ENCODE measurements around the gene PEPD. TPM values are rescaled to one million over a fixed set of nuclear protein-coding genes. Genes with fewer than 3 reads are reported as not detected.
"Not testable (repeated sequence)": the region's sequence is repeated elsewhere in the genome, so short reads cannot be mapped to it uniquely, and the experiment has no call there.

Gene PEPD
- total RNA-seq, 1 donor from 2014 or later, result 49.7 TPM

DNA sequence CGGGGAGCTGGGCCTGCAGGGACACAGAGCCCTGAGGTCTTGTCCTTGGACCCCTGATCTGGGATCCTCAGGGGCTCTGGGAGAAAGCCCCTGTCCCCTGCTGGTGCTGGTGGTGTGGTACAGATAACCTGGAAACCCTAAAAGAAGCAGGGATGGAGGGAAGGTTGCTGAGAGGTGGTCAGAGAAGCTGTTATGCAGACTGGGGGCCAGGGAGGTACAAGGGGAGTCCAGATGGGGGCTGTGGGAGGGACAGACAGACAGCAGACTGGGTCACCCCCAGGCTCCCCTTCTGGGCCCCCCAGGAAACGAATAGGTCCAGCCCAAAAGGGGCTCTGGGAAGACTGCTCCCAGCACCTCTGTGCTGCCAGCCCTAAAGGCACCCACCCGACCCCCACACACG, 34.7 kb upstream of the PEPD start:
- no peak overlapping the region for H3K4me3 Mint-ChIP-seq
- H3K4me1 Mint-ChIP-seq, result peaks cover 7% of the 10 kb centered on the region
- H3K27ac Mint-ChIP-seq, result no peak overlapping the region
- peaks cover 30% of the 10 kb centered on the region for H3K27me3 Mint-ChIP-seq (ENCODE audit: low read depth)
- no peaks in the 10 kb centered on the region for H3K9me3 Mint-ChIP-seq
- TF ChIP-seq, protein P1, sequence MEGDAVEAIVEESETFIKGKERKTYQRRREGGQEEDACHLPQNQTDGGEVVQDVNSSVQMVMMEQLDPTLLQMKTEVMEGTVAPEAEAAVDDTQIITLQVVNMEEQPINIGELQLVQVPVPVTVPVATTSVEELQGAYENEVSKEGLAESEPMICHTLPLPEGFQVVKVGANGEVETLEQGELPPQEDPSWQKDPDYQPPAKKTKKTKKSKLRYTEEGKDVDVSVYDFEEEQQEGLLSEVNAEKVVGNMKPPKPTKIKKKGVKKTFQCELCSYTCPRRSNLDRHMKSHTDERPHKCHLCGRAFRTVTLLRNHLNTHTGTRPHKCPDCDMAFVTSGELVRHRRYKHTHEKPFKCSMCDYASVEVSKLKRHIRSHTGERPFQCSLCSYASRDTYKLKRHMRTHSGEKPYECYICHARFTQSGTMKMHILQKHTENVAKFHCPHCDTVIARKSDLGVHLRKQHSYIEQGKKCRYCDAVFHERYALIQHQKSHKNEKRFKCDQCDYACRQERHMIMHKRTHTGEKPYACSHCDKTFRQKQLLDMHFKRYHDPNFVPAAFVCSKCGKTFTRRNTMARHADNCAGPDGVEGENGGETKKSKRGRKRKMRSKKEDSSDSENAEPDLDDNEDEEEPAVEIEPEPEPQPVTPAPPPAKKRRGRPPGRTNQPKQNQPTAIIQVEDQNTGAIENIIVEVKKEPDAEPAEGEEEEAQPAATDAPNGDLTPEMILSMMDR (IDR thresholded peaks at IDR 0.05; ENCODE audit: unreplicated experiment), result no peak
- H3K36me3 Mint-ChIP-seq, result no peaks in the 10 kb centered on the region
- DNase-seq (ENCODE audit: low spot score in 2 of 2, unreplicated experiment in 2 of 2), result no peak

DNA sequence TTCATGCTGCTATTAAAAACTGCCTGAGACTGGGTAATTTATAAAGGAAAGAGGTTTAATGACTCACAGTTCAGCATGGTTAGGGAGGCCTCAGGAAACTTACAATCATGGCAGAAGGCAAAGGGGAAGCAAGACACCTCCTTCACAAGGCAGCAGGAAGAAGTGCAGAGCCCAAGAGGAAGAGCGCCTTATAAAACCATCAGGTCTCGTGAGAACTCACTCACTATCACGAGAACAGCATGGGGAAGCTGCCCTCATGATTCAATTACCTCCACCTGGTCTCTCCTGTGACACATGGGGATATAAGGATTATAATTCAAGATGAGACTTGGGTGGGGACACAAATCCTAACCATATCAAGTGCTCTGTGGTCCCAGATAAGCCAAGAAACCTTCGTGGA, 34.1 kb upstream of the PEPD start:
- not testable (repeated sequence) for H3K9me3 Mint-ChIP-seq; H3K27ac Mint-ChIP-seq; H3K4me1 Mint-ChIP-seq; H3K36me3 Mint-ChIP-seq; DNase-seq (ENCODE audit: low spot score in 2 of 2, unreplicated experiment in 2 of 2); H3K4me3 Mint-ChIP-seq
- H3K27me3 Mint-ChIP-seq (ENCODE audit: low read depth), result peaks cover 30% of the 10 kb centered on the region

DNA sequence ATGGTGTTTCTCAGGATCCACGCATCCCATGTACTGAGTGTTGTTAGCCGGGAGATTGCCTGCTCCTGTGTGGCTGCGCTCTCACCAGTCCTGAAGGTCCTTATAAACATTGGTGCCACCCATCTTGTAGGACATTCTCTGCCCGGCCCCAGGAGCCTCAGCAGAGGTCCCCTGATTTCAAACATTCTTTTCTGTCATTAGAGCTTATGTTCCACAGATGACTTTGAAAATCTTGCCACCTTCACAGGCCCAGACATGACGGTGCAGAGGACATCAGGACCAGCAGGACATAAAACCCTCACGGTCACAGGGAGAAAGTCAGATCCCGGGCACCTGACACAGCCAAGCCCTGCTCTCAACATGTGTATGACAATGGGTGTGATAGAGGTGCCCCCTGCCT, 33.2 kb upstream of the PEPD start:
- H3K27me3 Mint-ChIP-seq (ENCODE audit: low read depth), result peaks cover 30% of the 10 kb centered on the region
- TF ChIP-seq, protein P1 (IDR thresholded peaks at IDR 0.05; ENCODE audit: unreplicated experiment), result no peak
- H3K4me3 Mint-ChIP-seq, result no peak overlapping the region
- no peak overlapping the region for H3K27ac Mint-ChIP-seq
- no peaks in the 10 kb centered on the region for H3K36me3 Mint-ChIP-seq
- no peaks in the 10 kb centered on the region for H3K9me3 Mint-ChIP-seq
- no peak for DNase-seq (ENCODE audit: low spot score in 2 of 2, unreplicated experiment in 2 of 2)
- H3K4me1 Mint-ChIP-seq, result peaks cover 9% of the 10 kb centered on the region

DNA sequence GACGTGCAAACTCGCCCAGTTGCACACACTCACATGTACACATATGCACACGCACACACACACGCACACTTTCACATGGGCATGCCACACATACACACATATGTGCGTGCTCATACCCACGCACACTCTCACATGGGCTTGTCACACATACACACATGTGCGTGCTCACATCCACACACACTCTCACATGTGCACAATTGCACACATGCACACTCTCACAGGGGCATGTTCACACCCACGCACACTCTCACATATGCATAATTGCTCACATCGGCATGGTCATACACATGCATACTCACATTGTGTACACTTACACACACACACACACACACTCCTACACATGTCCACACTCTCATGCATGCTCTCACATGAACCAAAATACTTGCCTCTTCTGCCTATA, 32.8 kb upstream of the PEPD start:
- DNase-seq (ENCODE audit: low spot score in 2 of 2, unreplicated experiment in 2 of 2), result no peak
- Mint-ChIP-seq H3K36me3 (no peaks in the 10 kb centered on the region), H3K27ac (no peak overlapping the region), H3K27me3 (ENCODE audit: low read depth) (peaks cover 30% of the 10 kb centered on the region), H3K4me1 (peaks cover 9% of the 10 kb centered on the region), H3K4me3 (no peak overlapping the region), H3K9me3 (no peaks in the 10 kb centered on the region)
- TF ChIP-seq, protein P1 (IDR thresholded peaks at IDR 0.05; ENCODE audit: unreplicated experiment), result no peak

- H3K4me1 Mint-ChIP-seq, result peaks cover 5% of the 10 kb centered on the region
- no peaks in the 10 kb centered on the region for H3K9me3 Mint-ChIP-seq
- no peaks in the 10 kb centered on the region for H3K36me3 Mint-ChIP-seq
- no peak overlapping the region for H3K4me3 Mint-ChIP-seq
- H3K27ac Mint-ChIP-seq, result no peak overlapping the region
- peaks cover 26% of the 10 kb centered on the region for H3K27me3 Mint-ChIP-seq (ENCODE audit: low read depth)
- TF ChIP-seq, protein P1 (IDR thresholded peaks at IDR 0.05; ENCODE audit: unreplicated experiment), result no peak
- DNase-seq (ENCODE audit: low spot score in 2 of 2, unreplicated experiment in 2 of 2), result no peak
These were observed 32.1 kb upstream of the PEPD start for GRCh38 chr19:33553530-33554310.

DNA sequence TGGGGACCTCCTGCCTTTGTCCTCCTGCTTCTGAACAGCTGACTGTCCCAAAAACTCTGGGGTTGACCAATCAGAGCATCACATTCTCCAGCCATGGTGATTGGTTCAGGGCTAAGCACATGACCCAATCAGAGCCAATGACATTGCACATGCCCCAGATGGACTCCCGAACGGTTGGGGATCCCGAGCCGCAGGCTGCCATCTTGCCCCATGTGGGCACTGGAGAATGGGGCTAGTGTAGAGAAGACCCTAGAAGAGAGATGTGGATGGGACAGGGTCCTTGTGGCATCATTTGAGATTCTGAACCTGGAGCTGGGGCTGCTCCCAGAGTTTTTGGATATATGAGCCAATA, 31.3 kb upstream of the PEPD start:
- no peaks in the 10 kb centered on the region for H3K9me3 Mint-ChIP-seq
- H3K36me3 Mint-ChIP-seq, result no peaks in the 10 kb centered on the region
- H3K4me1 Mint-ChIP-seq, result peaks cover 5% of the 10 kb centered on the region
- no peak overlapping the region for H3K4me3 Mint-ChIP-seq
- no peak overlapping the region for H3K27ac Mint-ChIP-seq
- peaks cover 19% of the 10 kb centered on the region for H3K27me3 Mint-ChIP-seq (ENCODE audit: low read depth)
- TF ChIP-seq, protein P1 (IDR thresholded peaks at IDR 0.05; ENCODE audit: unreplicated experiment), result no peak
- no peak for DNase-seq (ENCODE audit: low spot score in 2 of 2, unreplicated experiment in 2 of 2)
